Uterus (tissue), 4 donors: Measurements from ENCODE around the gene TUBB6. TPM values are rescaled to one million over a fixed set of nuclear protein-coding genes. Genes with fewer than 3 reads are reported as not detected.

Experiments used
- DNase-seq, 2 donors: peaks; one replicate each; pipeline ENCODE4 v3.0.0-alpha.2; 2019 to 2020
- H3K27ac ChIP-seq, 2 donors: fragments of 200-600 bp; sonication (generic); 1 replicate in 1 of 2; 2 replicates in 1 of 2; pipeline ENCODE4 v1.5.1; 2016 to 2018
- H3K27me3 ChIP-seq, 2 donors: fragments of 200-600 bp; sonication (generic); one replicate each; pipeline ENCODE4 v1.5.1; 2018 to 2019; ENCODE audit warnings: control low read depth in 1 of 2
- H3K36me3 ChIP-seq, 2 donors: fragments of 200-600 bp; sonication (generic); one replicate each; pipeline ENCODE4 v1.5.1; 2019; ENCODE audit warnings: control low read depth in 1 of 2
- H3K4me1 ChIP-seq, 2 donors: fragments of 200-600 bp; sonication (generic); one replicate each; pipeline ENCODE4 v1.5.1; 2018 to 2019; ENCODE audit warnings: control low read depth in 1 of 2
- H3K4me3 ChIP-seq, 2 donors: fragments of 200-600 bp; sonication (generic); 1 replicate in 1 of 2; 2 replicates in 1 of 2; pipeline ENCODE4 v1.5.1; 2018 to 2019; ENCODE audit warnings: mild to moderate bottlenecking in 1 of 2
- H3K9me3 ChIP-seq, 2 donors: fragments of 200-600 bp; sonication (generic); one replicate each; pipeline ENCODE4 v1.5.1; 2019; ENCODE audit warnings: control low read depth in 1 of 2
- POLR2A ChIP-seq, 2 donors: fragments of 450-650 bp; IDR thresholded peaks; one replicate each; pipeline ENCODE4 v1.6.1; 2016; ENCODE audit warnings: antibody characterized with exemption in 2 of 2, mild to moderate bottlenecking in 1 of 2, moderate library complexity in 1 of 2
- intact Hi-C: fragments of 100-400 bp; cut with DNase I; formaldehyde crosslinking; loops from one replicate; pipeline ENCODE4 v1.15.1; 2023; ENCODE audit warnings: low total_unique reads
- total RNA-seq, 4 donors: library from RNA; depleted of rRNA in 3 of 4; stranded (reverse); fragments of >200 nt in 3 of 4; gene quantifications; one replicate each; pipeline versions ENCODE4 v1.1.0 to v1.2.4, GENCODE V29; 2014 to 2023
- TF ChIP-seq, protein P1 (sequence below), 4 experiments: fragments of 200-600 bp in 2 of 4; fragments of 450-650 bp in 2 of 4; sonication (generic) in 2 of 4; IDR thresholded peaks; one replicate each; pipeline ENCODE4 v1.5.1; 2016 to 2019; ENCODE audit warnings: antibody characterized with exemption in 4 of 4, mild to moderate bottlenecking in 2 of 4, moderate library complexity in 1 of 4
- donor health status: DM: yes; HTN: yes; CAD: no.

Gene TUBB6
- total RNA-seq, 4 donors from 2014 or later = 222 to 456 (median 280) TPM

DNA sequence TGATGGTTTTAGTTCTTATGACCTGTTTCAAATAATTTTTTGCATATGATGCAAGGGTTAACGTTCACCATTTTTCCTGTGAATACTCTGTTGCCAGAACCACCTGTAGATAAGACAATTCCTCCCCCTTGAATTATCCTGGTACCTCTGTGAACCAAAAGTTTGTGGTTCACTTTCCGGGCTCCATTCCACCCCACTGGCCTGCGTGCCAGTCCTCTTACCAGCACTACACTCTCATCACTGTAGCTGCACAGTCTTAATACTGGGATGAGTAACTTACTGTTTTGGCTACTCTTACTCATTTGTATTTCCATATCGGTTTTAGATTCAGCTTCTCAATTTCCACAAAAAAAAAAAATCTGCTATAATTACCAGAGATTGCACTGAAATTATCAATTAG is 34.6 kb downstream of the TUBB6 start:
- Histone ChIP-seq H3K27me3 (no peaks in the 10 kb centered on the region), H3K36me3 (no peaks in the 10 kb centered on the region), H3K9me3 (no peaks in the 10 kb centered on the region), H3K27ac (no peak overlapping the region), H3K4me1 (no peaks in the 10 kb centered on the region), H3K4me3 (no peak overlapping the region)
- intact Hi-C loops = no loop called here
- TF ChIP-seq, protein P1, sequence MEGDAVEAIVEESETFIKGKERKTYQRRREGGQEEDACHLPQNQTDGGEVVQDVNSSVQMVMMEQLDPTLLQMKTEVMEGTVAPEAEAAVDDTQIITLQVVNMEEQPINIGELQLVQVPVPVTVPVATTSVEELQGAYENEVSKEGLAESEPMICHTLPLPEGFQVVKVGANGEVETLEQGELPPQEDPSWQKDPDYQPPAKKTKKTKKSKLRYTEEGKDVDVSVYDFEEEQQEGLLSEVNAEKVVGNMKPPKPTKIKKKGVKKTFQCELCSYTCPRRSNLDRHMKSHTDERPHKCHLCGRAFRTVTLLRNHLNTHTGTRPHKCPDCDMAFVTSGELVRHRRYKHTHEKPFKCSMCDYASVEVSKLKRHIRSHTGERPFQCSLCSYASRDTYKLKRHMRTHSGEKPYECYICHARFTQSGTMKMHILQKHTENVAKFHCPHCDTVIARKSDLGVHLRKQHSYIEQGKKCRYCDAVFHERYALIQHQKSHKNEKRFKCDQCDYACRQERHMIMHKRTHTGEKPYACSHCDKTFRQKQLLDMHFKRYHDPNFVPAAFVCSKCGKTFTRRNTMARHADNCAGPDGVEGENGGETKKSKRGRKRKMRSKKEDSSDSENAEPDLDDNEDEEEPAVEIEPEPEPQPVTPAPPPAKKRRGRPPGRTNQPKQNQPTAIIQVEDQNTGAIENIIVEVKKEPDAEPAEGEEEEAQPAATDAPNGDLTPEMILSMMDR (IDR thresholded peaks at IDR 0.05) = no peak
- no peak for TF ChIP-seq POLR2A (IDR thresholded peaks at IDR 0.05)
- no peak for DNase-seq

- Histone ChIP-seq H3K4me1 (no peaks in the 10 kb centered on the region), H3K4me3 (no peak overlapping the region), H3K27ac (no peak overlapping the region), H3K36me3 (no peaks in the 10 kb centered on the region), H3K27me3 (no peaks in the 10 kb centered on the region), H3K9me3 (no peaks in the 10 kb centered on the region)
- TF ChIP-seq POLR2A (IDR thresholded peaks at IDR 0.05) = no peak
- TF ChIP-seq, protein P1 (IDR thresholded peaks at IDR 0.05) = no peak
- no peak for DNase-seq
- intact Hi-C loops = no loop called here
These were observed 37.6 kb downstream of the TUBB6 start for GRCh38 chr18:12345491-12346239.

GRCh38 chr18:12346240-12346565 is 38.2 kb downstream of the TUBB6 start:
- intact Hi-C loops = no loop called here
- H3K4me3 ChIP-seq = no peak overlapping the region
- no peak overlapping the region for H3K27ac ChIP-seq
- no peaks in the 10 kb centered on the region for H3K9me3 ChIP-seq
- H3K27me3 ChIP-seq = no peaks in the 10 kb centered on the region
- no peaks in the 10 kb centered on the region for H3K36me3 ChIP-seq
- H3K4me1 ChIP-seq = no peaks in the 10 kb centered on the region
- no peak for DNase-seq
- TF ChIP-seq POLR2A (IDR thresholded peaks at IDR 0.05) = no peak

- no peaks in the 10 kb centered on the region for H3K36me3 ChIP-seq
These were observed 39.9 kb downstream of the TUBB6 start for GRCh38 chr18:12347895-12348294.

GRCh38 chr18:12352188-12352587 is 44.1 kb downstream of the TUBB6 start:
- no peaks in the 10 kb centered on the region for H3K36me3 ChIP-seq

More at GRCh38 chr18:12347895-12348294, 39.9 kb downstream of the TUBB6 start:
- Histone ChIP-seq H3K27ac (no peak overlapping the region), H3K4me3 (no peak overlapping the region), H3K4me1 (no peaks in the 10 kb centered on the region), H3K27me3 (no peaks in the 10 kb centered on the region), H3K9me3 (no peaks in the 10 kb centered on the region)
- intact Hi-C loops = no loop called here
- DNase-seq = no peak
- TF ChIP-seq, protein P1 (IDR thresholded peaks at IDR 0.05) = no peak
- no peak for TF ChIP-seq POLR2A (IDR thresholded peaks at IDR 0.05)

More at GRCh38 chr18:12352188-12352587, 44.1 kb downstream of the TUBB6 start:
- no peak for DNase-seq
- no peaks in the 10 kb centered on the region for H3K27me3 ChIP-seq
- H3K4me3 ChIP-seq = no peak overlapping the region
- H3K4me1 ChIP-seq = no peaks in the 10 kb centered on the region
- intact Hi-C loops = no loop called here
- H3K27ac ChIP-seq = no peak overlapping the region
- TF ChIP-seq, protein P1 (IDR thresholded peaks at IDR 0.05) = no peak
- TF ChIP-seq POLR2A (IDR thresholded peaks at IDR 0.05) = no peak
- no peaks in the 10 kb centered on the region for H3K9me3 ChIP-seq
